GM06990 (cell line): ENCODE measurements around the gene ZNF91.
"Not testable (repeated sequence)": the region's sequence is repeated elsewhere in the genome, so short reads cannot be mapped to it uniquely, and the experiment has no call there.

ENCODE experiments used
- DNase-seq: peaks from one replicate; pipeline ENCODE4 v3.0.0-alpha.2; 2011; ENCODE audit not compliant: insufficient read length; ENCODE audit errors: extremely low read depth
- H3K27me3 ChIP-seq: replicated peaks from 2 replicates; pipeline ENCODE4 v1.6.0; 2011; ENCODE audit warnings: low read length; ENCODE audit not compliant: control insufficient read depth, insufficient read depth
- H3K36me3 ChIP-seq: 2 replicates; pipeline ENCODE4 v1.5.1; 2011; ENCODE audit warnings: low read length; ENCODE audit not compliant: control insufficient read depth, insufficient read depth
- H3K4me3 ChIP-seq: replicated peaks from 2 replicates; pipeline ENCODE4 v1.5.1; 2011; ENCODE audit warnings: low read depth, mild to moderate bottlenecking, control low read depth, low read length
- TF ChIP-seq, protein P1 (sequence below): IDR thresholded peaks from 2 replicates; pipeline ENCODE4 v1.5.1; 2011; ENCODE audit warnings: low read length, control low read depth, mild to moderate bottlenecking, inconsistent platforms; ENCODE audit not compliant: insufficient read depth, poor library complexity, severe bottlenecking

Gene ZNF91

DNA sequence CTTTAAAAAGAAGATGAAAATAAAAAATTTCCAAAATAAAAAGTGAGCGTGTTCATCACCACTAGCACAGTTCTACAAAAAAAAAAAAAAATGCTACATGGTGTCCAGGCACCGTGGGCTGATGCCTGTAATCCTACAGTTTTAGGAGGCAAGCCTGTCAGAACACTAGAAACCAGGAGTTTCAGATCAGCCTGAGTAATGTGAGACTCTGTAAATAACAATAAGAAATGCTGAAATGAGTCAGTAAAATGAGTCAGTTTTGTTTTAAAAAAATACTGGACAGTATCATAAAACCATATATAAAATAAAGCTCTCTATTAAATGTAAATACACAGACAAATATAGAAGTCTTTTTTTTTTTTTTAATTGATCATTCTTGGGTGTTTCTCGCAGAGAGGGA is 30.0 kb downstream of the ZNF91 start:
- H3K36me3 ChIP-seq = no peaks in the 10 kb centered on the region
- TF ChIP-seq, protein P1, sequence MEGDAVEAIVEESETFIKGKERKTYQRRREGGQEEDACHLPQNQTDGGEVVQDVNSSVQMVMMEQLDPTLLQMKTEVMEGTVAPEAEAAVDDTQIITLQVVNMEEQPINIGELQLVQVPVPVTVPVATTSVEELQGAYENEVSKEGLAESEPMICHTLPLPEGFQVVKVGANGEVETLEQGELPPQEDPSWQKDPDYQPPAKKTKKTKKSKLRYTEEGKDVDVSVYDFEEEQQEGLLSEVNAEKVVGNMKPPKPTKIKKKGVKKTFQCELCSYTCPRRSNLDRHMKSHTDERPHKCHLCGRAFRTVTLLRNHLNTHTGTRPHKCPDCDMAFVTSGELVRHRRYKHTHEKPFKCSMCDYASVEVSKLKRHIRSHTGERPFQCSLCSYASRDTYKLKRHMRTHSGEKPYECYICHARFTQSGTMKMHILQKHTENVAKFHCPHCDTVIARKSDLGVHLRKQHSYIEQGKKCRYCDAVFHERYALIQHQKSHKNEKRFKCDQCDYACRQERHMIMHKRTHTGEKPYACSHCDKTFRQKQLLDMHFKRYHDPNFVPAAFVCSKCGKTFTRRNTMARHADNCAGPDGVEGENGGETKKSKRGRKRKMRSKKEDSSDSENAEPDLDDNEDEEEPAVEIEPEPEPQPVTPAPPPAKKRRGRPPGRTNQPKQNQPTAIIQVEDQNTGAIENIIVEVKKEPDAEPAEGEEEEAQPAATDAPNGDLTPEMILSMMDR = no peak
- no peak overlapping the region for H3K4me3 ChIP-seq

DNA sequence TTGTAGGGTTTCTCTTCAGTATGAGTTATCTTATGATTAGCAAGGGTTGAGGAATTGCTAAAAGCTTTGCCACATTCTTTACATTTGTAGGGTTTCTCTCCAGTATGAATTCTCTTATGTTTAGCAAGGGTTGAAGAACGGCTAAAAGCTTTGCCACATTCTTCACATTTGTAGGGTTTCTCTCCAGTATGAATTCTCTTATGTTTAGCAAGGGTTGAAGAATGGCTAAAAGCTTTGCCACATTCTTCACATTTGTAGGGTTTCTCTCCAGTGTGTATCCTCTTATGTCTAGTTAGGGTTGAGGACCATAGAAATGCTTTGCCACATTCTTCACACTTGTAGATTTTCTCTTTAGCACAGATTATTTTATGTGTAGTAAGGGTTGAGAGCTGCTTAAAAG is 33.4 kb downstream of the ZNF91 start:
- H3K27me3 ChIP-seq, H3K4me3 ChIP-seq, DNase-seq, H3K36me3 ChIP-seq: not testable (repeated sequence)

More for the DNA sequence above, 30.0 kb downstream of the ZNF91 start:
- no peak for DNase-seq
- H3K27me3 ChIP-seq = no peaks in the 10 kb centered on the region

DNA sequence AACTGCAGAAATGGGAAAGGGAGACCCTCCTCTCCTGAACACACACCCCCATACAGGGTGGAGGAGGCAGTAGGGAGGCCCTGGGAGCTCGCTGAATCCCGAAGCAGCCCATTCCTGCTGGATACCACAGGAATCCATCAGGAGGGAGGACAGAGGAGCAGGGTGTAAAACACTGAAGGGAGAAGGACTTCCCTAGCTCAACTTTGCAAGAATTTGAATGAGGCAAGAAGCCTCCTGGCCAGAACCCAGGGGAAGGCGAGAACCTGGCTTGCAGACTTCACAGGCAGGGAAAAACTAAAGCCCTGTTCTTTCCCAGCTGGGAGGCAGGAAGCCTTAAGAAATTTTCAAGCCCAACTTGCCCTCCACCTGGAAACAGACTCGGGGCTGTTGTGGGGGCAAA is 43.5 kb downstream of the ZNF91 start:
- no peaks in the 10 kb centered on the region; the same call in 1 of the 2 replicates for H3K36me3 ChIP-seq
- TF ChIP-seq, protein P1 = no peak
- H3K27me3 ChIP-seq = no peaks in the 10 kb centered on the region
- no peak for DNase-seq
- no peak overlapping the region for H3K4me3 ChIP-seq

DNA sequence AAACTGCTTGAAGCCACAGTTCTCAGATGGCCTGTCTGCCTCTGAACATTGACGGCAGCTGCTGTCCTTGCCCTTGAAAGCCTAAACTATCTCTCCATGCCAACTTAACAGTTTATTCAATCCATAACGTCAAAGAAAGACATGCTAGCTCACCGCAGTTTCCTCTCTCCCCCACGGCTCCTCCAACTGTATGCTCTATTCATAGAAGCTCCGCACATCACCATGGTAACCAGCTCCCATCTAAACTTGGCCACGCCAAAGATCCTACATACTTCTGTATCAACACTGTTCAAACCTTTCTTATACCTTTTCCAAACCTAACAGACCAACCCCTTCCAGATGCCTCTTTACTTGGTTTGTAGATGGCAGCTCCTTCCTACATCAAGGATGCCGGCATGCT is 48.6 kb downstream of the ZNF91 start:
- no peak overlapping the region for H3K4me3 ChIP-seq
- DNase-seq = no peak
- H3K27me3 ChIP-seq = no peaks in the 10 kb centered on the region
- TF ChIP-seq, protein P1 = no peak
- peaks cover 1% of the 10 kb centered on the region for H3K36me3 ChIP-seq

DNA sequence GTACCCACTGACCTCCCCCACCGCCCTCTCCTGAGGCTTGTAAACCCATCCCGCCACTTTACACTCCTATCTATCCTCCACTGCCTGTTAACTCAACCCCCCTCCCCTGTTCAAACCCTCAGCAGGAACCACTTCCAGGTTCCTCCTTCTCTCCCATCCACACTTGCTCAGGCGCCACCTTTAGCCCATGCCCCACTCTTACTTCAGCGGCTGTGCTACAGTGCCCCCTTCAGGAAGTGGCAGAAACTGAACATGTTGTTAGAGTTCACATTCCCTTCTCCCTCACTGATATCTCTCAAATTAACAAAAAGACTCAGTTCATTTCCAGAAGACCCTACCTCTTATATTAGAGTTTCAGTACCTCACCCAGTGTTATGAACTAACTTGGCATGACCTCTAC is 49.4 kb downstream of the ZNF91 start:
- peaks cover 1% of the 10 kb centered on the region for H3K36me3 ChIP-seq
- no peaks in the 10 kb centered on the region for H3K27me3 ChIP-seq
- H3K4me3 ChIP-seq = no peak overlapping the region
- no peak for DNase-seq
- TF ChIP-seq, protein P1 = no peak

DNA sequence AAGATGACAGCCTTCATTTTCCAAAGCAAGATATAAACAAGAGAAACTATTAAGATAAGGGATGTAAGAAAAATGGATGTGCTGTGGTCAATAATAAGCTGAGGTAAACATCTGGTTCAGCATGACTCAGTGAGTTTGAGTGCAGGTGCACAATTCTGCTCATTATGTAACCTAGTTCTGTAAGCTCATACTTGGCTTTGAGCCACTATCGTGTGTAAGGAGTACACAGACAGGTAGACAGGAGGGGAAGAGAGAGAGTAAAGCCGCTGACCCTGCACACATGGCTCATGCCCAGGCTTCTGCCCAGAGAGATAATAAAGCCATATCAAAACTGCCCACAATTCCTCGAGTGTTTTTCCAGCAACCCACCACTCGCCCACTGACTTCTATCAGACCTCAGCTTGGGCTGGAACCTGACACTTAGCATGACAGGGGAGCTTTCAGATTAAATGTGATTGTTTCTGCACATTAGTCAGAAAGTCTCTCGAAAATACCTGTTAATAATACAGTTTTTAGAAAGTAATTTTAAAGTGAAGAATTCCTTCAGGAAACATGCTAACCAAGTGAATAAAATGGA is 51.7 kb downstream of the ZNF91 start:
- DNase-seq = no peak
- Histone ChIP-seq H3K36me3 (peaks cover 1% of the 10 kb centered on the region), H3K4me3 (no peak overlapping the region), H3K27me3 (no peaks in the 10 kb centered on the region)
- TF ChIP-seq, protein P1 = no peak
